Esophagus mucosa (tissue), 1 donor: ENCODE data around the gene SLF2. TPM values are rescaled to one million over a fixed set of nuclear protein-coding genes. Genes with fewer than 3 reads are reported as not detected.
"Not testable (repeated sequence)": the region's sequence is repeated elsewhere in the genome, so short reads cannot be mapped to it uniquely, and the experiment has no call there.

Source experiments
- ATAC-seq: fragments of 200-7000 bp; cut with Tn5 transposase; one replicate; pipeline ENCODE4 v1.9.1; 2020
- total RNA-seq: library from RNA; stranded (reverse); gene quantifications from one replicate; pipeline ENCODE4 v1.2.4, GENCODE V29; 2023
- donor health status: DM: yes; HTN: yes; CAD: no.

SLF2 gene
- total RNA-seq, 1 donor from 2014 or later, result 11.5 TPM

- ATAC-seq, result no peak
These were observed 49.8 kb downstream of the SLF2 start for GRCh38 chr10:100962351-100963080.

GRCh38 chr10:100963826-100964225 lies 51.1 kb downstream of the SLF2 start:
- no peak for ATAC-seq

- ATAC-seq, result no peak
These were observed 53.1 kb downstream of the SLF2 start for GRCh38 chr10:100965820-100966219.

- no peak for ATAC-seq
These were observed 54.1 kb downstream of the SLF2 start for GRCh38 chr10:100966887-100967286.

- ATAC-seq, result no peak
These were observed 54.6 kb downstream of the SLF2 start for GRCh38 chr10:100967332-100967731.

DNA sequence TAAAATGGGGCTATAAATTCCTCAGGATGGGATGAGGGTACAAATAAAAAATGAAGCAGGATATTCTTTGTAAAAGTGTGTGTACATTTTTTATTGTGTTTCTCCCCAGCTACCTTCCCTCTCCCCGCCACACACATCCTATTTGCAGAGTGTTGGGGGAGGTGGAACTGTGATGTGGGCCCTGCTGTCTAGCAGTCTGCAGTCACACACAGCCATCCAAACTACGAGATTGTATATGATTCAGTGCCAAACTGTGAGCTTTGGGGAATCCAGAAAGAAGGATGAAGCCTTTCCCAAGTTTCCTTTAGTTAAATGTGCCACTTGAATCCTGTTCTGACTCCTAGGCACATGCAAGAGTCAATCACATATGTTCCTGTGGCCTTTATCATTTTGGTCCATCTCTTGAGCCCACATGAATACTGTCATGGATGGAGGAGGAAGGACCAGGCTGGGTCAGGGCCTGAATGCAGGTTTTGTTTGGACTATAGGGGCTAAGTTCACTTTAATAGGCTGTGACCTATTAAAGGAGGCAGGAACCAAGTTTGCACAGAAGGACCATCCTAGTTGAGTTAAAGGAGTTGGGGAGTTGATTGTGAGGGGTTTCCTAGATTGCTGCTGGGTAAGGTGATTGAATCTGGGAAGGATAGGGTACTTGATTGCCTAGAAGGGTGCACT lies 55.4 kb downstream of the SLF2 start:
- no peak for ATAC-seq

GRCh38 chr10:100968863-100969186 lies 56.1 kb downstream of the SLF2 start:
- ATAC-seq, result peak; percentile 28

- peak; percentile 55 for ATAC-seq
These were observed 56.7 kb downstream of the SLF2 start, which contains the start of gene SEMA4G for GRCh38 chr10:100969187-100970075. Gene SEMA4G (plus strand): TSS chr10:100969504. CDS start chr10:100972913, 3,409 bp downstream.

- ATAC-seq, result peak; percentile 14
These were observed 57.5 kb downstream of the SLF2 start for GRCh38 chr10:100970076-100970913.

GRCh38 chr10:100970914-100971811 lies 58.4 kb downstream of the SLF2 start:
- no peak for ATAC-seq

GRCh38 chr10:100972115-100972903 lies 59.5 kb downstream of the SLF2 start:
- ATAC-seq, result no peak

DNA sequence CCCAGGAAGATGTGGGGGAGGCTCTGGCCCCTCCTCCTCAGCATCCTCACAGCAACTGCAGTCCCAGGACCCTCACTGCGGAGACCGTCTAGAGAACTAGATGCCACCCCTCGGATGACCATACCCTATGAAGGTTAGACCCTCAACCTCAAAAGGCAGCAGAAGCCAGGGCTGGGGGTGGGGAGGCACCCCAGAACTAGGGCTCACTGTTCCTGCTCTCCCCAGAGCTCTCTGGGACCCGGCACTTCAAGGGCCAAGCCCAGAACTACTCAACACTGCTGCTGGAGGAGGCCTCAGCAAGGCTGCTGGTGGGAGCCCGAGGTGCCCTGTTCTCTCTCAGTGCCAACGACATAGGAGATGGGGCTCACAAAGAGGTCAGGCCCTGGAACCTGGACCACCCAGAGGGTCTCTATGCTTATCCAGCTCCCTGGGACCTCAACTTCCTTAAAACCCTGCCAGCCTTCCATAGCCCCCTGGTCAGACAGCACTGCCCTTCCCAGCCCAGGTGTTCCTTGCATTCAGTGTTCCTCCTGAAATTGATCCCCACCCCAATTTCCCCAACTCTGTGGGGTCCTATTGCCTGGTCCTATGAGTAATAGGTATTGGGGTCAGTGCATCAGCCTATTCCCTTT lies 60.3 kb downstream of the SLF2 start:
- no peak for ATAC-seq

- ATAC-seq, result not testable (repeated sequence)
These were observed 62.6 kb downstream of the SLF2 start for GRCh38 chr10:100975397-100975796.

DNA sequence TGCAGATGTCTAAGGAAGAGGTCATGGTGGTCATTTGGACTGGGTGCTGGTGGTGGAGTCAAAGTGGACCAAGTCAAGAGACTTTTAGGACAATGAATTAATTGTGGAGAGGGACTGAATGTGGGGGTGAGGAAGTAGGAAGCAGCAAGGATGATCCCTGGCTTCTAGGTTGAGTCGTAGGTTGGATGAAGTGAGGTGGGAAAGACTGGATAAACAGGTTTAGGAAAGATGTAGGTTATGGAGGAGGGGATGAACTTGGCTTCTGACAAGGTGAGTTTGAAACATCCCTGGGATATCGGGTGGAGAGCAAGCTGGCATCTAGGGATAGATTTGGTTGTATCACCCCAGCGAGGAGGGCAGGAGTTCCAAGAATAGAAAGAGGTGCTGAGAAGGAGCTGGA lies 64.1 kb downstream of the SLF2 start:
- no peak for ATAC-seq

DNA sequence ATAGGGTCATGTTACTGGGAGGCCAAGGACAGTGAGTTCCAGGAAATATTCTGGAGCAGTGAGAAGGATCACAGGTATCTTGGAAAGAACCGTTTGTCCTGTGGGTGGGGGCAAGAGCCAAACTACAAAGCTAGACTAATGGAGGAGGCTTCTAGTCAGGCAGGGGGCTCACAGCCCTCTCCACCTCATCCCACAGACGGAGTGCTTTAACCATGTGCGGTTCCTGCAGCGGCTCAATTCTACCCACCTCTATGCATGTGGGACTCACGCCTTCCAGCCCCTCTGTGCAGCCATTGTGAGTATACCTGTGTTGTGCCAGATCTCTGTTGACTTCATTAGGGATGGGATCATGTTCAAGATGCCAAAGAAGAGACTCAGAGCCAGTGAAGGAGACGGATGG lies 64.7 kb downstream of the SLF2 start:
- ATAC-seq, result no peak

- ATAC-seq, result no peak
These were observed 65.5 kb downstream of the SLF2 start for GRCh38 chr10:100978121-100978900.

DNA sequence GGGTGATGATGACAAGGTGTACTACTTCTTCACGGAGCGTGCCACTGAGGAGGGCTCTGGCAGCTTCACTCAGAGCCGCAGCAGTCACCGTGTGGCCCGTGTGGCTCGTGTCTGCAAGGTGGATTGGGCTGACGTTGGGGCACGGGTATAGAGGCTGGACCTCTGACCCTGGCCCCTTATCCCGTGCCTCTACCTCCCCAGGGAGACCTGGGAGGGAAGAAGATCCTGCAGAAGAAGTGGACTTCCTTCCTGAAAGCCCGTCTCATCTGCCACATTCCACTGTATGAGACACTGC lies 66.1 kb downstream of the SLF2 start:
- no peak for ATAC-seq

DNA sequence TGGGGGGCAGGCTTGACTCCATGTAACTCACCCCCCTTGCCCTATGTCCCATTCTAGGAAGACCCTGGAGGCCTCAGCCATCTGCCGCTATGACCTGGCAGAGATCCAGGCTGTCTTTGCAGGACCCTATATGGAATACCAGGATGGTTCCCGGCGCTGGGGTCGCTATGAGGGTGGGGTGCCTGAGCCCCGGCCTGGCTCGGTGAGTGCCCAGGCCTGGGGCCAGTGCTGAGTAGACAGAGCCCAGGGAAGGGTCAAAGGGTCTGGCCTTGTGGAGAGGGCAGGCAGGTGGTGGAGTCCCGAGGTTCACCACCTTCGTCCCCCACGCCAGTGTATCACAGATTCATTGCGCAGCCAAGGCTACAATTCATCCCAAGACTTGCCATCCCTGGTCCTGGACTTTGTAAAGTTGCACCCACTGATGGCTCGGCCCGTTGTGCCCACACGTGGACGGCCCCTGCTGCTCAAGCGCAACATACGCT lies 67.1 kb downstream of the SLF2 start:
- ATAC-seq, result no peak

- no peak for ATAC-seq
These were observed 67.5 kb downstream of the SLF2 start for GRCh38 chr10:100980311-100980710.
